SK-N-SH (cell line): Measurements from ENCODE around the gene GH2.
"Not testable (repeated sequence)": the region's sequence is repeated elsewhere in the genome, so short reads cannot be mapped to it uniquely, and the experiment has no call there.

Source experiments
- CHD2 ChIP-seq: fragments of 150-350 bp; IDR thresholded peaks from 2 replicates; pipeline ENCODE4 v1.6.1; 2018; ENCODE audit warnings: low read length; ENCODE audit not compliant: partially characterized antibody
- FOXM1 ChIP-seq: IDR thresholded peaks from 2 replicates; pipeline ENCODE4 v1.4.0; 2012; ENCODE audit warnings: low read depth, mild to moderate bottlenecking
- POLR2AphosphoS5 ChIP-seq: IDR thresholded peaks from 2 replicates; pipeline ENCODE4 v1.6.1; 2012; ENCODE audit warnings: low read depth, low read length
- RAD21 ChIP-seq: IDR thresholded peaks from 2 replicates; pipeline ENCODE4 v1.6.1; 2012; ENCODE audit warnings: mild to moderate bottlenecking, low read length
- TF ChIP-seq, protein P1 (sequence below): fragments of 200-600 bp; sonication (generic); IDR thresholded peaks from 2 replicates; pipeline ENCODE4 v1.6.1; 2017; ENCODE audit warnings: antibody characterized with exemption, mild to moderate bottlenecking, moderate library complexity
- TF ChIP-seq, protein P2 (sequence below): fragments of 150-350 bp; IDR thresholded peaks from 2 replicates; pipeline ENCODE4 v1.6.1; 2016; ENCODE audit warnings: mild to moderate bottlenecking, low read depth, low read length

DNA sequence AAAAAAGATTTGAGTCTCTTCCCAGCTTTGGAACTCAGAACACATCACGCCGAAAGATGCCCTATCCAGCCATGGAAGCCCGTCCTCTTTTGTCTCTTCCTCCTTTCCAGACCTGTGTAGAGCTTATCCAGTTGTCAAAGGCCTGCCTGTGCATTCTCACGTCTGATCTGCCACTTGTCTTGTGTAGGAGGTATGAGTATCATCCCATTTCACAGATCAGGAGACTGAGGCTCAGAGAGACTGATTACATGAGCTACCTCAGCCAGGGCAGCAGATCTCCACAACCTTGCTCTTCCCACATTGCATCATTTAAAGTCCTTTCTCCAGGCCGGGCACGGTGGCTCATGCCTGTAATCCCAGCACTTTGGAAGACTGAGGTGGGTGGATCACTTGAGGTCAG, 7.1 kb downstream of the GH2 start:
- not testable (repeated sequence) for TF ChIP-seq CHD2, RAD21, FOXM1, POLR2AphosphoS5
- TF ChIP-seq, protein P1, sequence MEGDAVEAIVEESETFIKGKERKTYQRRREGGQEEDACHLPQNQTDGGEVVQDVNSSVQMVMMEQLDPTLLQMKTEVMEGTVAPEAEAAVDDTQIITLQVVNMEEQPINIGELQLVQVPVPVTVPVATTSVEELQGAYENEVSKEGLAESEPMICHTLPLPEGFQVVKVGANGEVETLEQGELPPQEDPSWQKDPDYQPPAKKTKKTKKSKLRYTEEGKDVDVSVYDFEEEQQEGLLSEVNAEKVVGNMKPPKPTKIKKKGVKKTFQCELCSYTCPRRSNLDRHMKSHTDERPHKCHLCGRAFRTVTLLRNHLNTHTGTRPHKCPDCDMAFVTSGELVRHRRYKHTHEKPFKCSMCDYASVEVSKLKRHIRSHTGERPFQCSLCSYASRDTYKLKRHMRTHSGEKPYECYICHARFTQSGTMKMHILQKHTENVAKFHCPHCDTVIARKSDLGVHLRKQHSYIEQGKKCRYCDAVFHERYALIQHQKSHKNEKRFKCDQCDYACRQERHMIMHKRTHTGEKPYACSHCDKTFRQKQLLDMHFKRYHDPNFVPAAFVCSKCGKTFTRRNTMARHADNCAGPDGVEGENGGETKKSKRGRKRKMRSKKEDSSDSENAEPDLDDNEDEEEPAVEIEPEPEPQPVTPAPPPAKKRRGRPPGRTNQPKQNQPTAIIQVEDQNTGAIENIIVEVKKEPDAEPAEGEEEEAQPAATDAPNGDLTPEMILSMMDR: not testable (repeated sequence)
- TF ChIP-seq, protein P2, sequence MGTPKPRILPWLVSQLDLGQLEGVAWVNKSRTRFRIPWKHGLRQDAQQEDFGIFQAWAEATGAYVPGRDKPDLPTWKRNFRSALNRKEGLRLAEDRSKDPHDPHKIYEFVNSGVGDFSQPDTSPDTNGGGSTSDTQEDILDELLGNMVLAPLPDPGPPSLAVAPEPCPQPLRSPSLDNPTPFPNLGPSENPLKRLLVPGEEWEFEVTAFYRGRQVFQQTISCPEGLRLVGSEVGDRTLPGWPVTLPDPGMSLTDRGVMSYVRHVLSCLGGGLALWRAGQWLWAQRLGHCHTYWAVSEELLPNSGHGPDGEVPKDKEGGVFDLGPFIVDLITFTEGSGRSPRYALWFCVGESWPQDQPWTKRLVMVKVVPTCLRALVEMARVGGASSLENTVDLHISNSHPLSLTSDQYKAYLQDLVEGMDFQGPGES: not testable (repeated sequence)
